ENCODE data around the gene SHE.

The SHE gene

DNA sequence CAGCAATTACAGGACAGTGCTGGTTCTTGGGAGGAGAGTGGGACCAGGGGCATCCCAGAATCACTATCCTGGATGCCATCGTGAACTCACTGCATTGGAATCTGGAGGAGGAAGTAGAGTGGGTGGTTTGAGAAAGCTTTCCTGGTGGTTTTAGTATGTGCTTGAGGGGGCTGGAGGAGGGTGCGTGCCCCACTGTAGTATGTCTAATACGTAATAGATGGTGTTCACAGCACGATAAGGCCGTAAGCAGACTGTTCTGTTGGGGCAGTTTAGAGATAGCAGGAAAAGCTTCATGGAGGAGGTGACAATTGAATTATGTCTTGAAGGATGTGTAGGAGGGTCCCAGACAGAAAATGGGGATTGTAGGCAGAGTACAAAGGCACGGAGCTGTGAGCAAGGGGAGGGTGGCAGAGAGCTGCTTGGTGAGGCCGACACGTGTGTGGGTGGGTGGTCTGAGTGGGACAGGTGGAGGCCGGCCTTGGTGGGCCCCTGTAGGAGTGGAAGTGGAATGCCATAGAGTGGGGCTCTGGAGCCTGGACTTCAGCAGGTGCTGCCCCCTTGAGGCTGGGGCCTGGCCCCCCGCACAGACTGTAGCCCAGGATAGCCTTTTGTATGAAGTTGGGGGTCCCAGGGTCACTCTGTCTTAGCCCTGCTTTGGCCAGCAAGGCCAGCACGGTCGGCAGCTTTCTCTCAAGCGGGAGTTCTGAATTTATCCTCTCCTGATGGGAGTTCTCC, 60.0 kb downstream of the SHE start:
- TF ChIP-seq, protein P1, sequence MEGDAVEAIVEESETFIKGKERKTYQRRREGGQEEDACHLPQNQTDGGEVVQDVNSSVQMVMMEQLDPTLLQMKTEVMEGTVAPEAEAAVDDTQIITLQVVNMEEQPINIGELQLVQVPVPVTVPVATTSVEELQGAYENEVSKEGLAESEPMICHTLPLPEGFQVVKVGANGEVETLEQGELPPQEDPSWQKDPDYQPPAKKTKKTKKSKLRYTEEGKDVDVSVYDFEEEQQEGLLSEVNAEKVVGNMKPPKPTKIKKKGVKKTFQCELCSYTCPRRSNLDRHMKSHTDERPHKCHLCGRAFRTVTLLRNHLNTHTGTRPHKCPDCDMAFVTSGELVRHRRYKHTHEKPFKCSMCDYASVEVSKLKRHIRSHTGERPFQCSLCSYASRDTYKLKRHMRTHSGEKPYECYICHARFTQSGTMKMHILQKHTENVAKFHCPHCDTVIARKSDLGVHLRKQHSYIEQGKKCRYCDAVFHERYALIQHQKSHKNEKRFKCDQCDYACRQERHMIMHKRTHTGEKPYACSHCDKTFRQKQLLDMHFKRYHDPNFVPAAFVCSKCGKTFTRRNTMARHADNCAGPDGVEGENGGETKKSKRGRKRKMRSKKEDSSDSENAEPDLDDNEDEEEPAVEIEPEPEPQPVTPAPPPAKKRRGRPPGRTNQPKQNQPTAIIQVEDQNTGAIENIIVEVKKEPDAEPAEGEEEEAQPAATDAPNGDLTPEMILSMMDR (IDR thresholded peaks at IDR 0.05; ENCODE audit: borderline replicate concordance, insufficient read depth, low read depth, low read length) = peak; percentile 67
- no peak overlapping the region for H3K4me3 ChIP-seq (ENCODE audit: low read depth, low read length)

DNA sequence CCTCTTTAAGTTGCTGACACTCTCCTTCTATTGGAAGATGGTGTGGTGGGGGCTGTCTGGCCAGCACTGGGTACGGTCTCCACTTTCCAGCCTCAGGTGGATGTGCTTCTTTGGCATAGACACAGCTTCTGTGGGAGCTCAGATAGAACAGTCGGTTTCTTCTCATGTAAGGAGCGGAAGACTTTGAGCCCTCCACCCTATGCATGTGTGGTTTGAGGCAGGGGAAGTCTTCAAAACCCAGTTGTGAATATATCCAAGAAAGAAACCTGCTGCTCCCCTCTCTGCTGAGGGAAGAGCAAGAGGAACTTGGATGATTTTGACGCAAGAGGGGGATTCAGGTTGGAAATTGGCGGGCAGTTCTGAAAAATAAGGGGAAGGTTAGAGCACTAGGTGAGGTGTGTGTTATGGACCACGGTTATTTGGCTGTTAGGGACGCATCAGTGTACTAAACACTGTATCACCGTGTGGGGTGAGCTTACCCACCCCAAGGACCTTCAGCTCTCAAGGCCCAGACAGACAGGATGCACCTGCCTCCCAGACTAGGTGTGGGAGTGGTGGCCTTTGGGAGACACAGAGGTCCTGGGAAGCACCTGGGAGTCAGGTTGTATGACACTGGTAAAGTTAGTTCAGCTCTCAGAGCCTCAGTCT, 60.8 kb downstream of the SHE start:
- no peak overlapping the region for H3K4me3 ChIP-seq (ENCODE audit: low read depth, low read length)
- TF ChIP-seq, protein P1 (IDR thresholded peaks at IDR 0.05; ENCODE audit: borderline replicate concordance, insufficient read depth, low read depth, low read length) = no peak

DNA sequence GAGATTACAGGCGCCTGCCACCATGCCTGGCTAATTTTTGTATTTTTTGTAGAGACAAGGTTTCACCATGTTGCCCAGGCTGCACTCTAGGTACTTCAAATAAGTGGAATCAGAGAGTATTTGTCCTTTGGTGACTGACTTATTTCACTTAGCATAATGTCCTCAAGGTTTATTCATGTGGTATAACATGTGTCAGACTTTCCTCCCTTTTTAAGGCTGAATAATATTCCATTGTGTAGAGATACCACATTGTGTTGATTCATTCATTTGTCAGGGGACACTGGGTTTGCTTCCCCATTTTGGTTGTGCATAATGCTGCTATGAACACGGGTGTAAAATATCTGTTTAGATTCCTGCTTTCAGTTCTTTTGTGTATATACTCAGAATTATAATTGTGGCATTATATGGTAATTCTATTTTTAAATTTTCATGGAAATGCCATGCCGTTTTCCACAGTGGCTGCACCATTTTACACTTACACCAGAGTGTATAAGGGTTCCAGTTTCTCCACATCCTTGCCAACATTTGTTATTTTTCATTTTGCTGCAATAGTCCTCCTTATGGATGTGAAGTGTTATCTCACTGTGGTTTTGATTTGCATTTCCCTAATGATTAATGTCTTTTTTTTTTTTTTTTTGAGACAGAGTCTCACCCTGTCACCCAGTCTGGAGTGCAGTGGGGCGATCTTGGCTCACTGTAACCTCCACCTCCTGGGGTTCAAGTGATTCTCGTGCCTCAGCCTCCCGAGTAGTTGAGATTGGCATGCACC, 62.0 kb downstream of the SHE start:
- TF ChIP-seq, protein P1 (IDR thresholded peaks at IDR 0.05; ENCODE audit: borderline replicate concordance, insufficient read depth, low read depth, low read length) = no peak
- no peak overlapping the region for H3K4me3 ChIP-seq (ENCODE audit: low read depth, low read length)

DNA sequence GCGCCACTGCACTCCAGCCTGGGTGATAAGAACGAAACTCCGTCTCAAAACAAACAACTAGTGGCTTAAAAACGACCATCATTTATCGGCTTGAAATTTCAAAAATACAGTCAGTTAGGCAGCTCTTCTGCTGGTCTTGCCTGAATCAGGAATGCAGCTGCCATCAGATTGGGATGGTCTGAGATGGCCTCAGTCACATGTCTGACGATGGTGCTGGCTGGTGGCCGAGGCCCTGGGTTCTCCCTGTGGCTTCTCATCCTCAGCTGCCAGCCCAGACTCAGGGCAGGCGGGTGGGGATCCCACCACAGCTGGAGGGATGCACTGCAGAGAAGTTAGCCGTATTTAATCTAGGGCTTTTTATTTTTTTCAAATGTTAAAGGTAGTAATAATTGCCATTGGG, 65.8 kb downstream of the SHE start:
- no peak overlapping the region for H3K4me3 ChIP-seq (ENCODE audit: low read depth, low read length)
- TF ChIP-seq, protein P1 (IDR thresholded peaks at IDR 0.05; ENCODE audit: borderline replicate concordance, insufficient read depth, low read depth, low read length) = no peak

DNA sequence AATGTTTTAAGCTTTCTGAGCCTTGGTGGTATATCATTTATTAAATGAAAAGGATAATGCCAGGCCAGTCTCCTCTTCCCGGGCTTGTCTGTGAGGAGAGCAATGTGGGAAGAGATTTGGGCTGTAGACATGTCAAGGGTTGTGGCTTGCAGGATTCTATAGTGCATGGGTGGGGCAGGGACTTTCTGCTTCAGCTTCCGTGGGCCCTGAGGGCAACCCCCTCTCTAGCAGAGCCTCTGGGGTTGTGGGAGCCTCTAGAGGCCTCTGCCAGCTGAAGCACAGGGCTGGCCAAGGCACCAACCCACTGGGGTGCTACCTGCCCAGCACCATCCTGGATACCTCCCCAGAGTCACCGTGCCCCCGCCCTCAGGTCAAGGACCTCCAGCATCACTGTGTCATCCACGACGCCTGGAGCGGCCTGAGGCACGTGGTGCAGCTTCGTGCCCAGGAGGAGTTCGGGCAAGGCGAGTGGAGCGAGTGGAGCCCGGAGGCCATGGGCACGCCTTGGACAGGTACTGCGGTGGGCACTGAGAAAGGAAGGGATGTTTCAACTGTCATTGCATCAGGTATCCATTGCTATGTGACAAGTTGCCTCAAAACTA, 66.5 kb downstream of the SHE start:
- H3K4me3 ChIP-seq (ENCODE audit: low read depth, low read length) = no peak overlapping the region

DNA sequence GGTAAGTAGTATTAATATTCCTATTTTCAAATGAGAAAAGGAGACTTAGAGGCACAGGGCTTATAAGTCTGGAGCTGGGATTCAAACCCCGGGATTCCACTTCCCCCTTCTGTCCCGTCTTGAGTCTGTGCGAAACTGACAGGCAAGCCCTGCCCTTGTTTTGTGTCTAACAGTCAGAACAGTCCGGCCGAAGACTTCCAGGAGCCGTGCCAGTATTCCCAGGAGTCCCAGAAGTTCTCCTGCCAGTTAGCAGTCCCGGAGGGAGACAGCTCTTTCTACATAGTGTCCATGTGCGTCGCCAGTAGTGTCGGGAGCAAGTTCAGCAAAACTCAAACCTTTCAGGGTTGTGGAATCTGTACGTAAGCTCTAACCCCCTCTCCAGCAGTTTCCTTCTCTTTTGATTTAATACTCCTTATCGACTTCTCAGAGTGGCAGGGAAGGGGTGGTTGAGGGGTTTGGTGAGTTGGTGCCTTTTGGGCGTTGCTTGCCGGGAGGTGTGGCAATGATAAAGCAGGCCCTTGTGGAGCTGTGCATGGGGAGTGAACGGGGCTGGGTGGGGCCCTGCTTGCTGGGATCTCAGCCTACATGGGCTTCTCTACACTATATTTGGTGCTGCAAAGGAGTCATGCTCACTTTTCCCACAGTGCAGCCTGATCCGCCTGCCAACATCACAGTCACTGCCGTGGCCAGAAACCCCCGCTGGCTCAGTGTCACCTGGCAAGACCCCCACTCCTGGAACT, 67.7 kb downstream of the SHE start:
- no peak overlapping the region for H3K4me3 ChIP-seq (ENCODE audit: low read depth, low read length)
- TF ChIP-seq, protein P1 (IDR thresholded peaks at IDR 0.05; ENCODE audit: borderline replicate concordance, insufficient read depth, low read depth, low read length) = no peak

More for the DNA sequence above, 66.5 kb downstream of the SHE start:
- TF ChIP-seq, protein P1 (IDR thresholded peaks at IDR 0.05; ENCODE audit: borderline replicate concordance, insufficient read depth, low read depth, low read length) = no peak

Data from GM12875 (cell line).